Activated naive CD8-positive, alpha-beta T cell (primary cell): ENCODE results near the gene SYNE2.
"Not testable (repeated sequence)": the region's sequence is repeated elsewhere in the genome, so short reads cannot be mapped to it uniquely, and the experiment has no call there.

ENCODE experiments used
- H3K27ac Mint-ChIP-seq: one replicate; pipeline ENCODE4 v1.8.0; 2021; ENCODE audit warnings: mixed read lengths
- H3K27me3 Mint-ChIP-seq: one replicate; pipeline ENCODE4 v1.8.0; 2021; ENCODE audit warnings: mixed read lengths
- H3K36me3 Mint-ChIP-seq: one replicate; pipeline ENCODE4 v1.8.0; 2021; ENCODE audit warnings: mixed read lengths
- H3K4me1 Mint-ChIP-seq: one replicate; pipeline ENCODE4 v1.8.0; 2021; ENCODE audit warnings: low read depth, mixed read lengths
- H3K4me3 Mint-ChIP-seq: one replicate; pipeline ENCODE4 v1.8.0; 2021; ENCODE audit warnings: mild to moderate bottlenecking, mixed read lengths
- H3K9me3 Mint-ChIP-seq: one replicate; pipeline ENCODE4 v1.8.0; 2021; ENCODE audit warnings: low read depth, mixed read lengths

Gene SYNE2

GRCh38 chr14:63852817-63853731 lies at the start of gene SYNE2:
TSS of gene SYNE2 (plus strand) at chr14:63853004. CDS start at chr14:63909149, 56,145 bp downstream.
- Mint-ChIP-seq H3K36me3 (peaks cover 2% of the 10 kb centered on the region), H3K9me3 (no peaks in the 10 kb centered on the region), H3K4me1 (peaks cover 40% of the 10 kb centered on the region), H3K27me3 (no peaks in the 10 kb centered on the region), H3K27ac (peak within 1 kb of the TSS; percentile 83), H3K4me3 (peak within 1 kb of the TSS; percentile 95)

- H3K4me1 Mint-ChIP-seq, H3K4me3 Mint-ChIP-seq, H3K9me3 Mint-ChIP-seq, H3K27me3 Mint-ChIP-seq, H3K36me3 Mint-ChIP-seq, H3K27ac Mint-ChIP-seq: not testable (repeated sequence)
Measured at GRCh38 chr14:63803221-63803791, 49.5 kb upstream of the SYNE2 start.

GRCh38 chr14:63806064-63806463 lies 46.7 kb upstream of the SYNE2 start:
- not testable (repeated sequence) for H3K36me3 Mint-ChIP-seq, H3K27me3 Mint-ChIP-seq, H3K27ac Mint-ChIP-seq, H3K4me1 Mint-ChIP-seq, H3K4me3 Mint-ChIP-seq, H3K9me3 Mint-ChIP-seq

DNA sequence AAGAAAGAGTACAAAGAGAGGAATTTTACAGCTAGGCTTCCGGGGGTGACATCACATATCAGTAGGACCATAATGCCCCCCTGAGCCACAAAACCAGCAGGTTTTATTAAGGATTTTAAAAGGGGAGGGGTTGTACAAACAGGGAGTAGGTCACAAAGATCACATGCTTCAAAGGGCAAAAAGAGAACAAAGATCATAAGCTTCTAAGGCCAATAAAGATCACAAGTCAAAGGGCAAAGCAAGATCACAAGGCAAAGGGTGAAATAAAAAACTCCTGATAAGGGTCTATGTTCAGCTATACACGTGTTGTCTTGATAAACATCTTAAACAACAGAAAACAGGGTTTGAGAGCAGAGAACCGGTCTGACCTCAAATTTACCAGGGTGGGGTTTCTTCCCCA lies 41.1 kb upstream of the SYNE2 start:
- H3K27ac Mint-ChIP-seq, H3K27me3 Mint-ChIP-seq, H3K4me3 Mint-ChIP-seq, H3K36me3 Mint-ChIP-seq, H3K4me1 Mint-ChIP-seq: not testable (repeated sequence)
- peaks cover 12% of the 10 kb centered on the region for H3K9me3 Mint-ChIP-seq

- Mint-ChIP-seq H3K9me3 (no peaks in the 10 kb centered on the region), H3K4me3 (no peak overlapping the region), H3K36me3 (no peaks in the 10 kb centered on the region), H3K27me3 (no peaks in the 10 kb centered on the region), H3K4me1 (no peaks in the 10 kb centered on the region), H3K27ac (no peak overlapping the region)
Measured at GRCh38 chr14:63833728-63834127, 19.1 kb upstream of the SYNE2 start.

DNA sequence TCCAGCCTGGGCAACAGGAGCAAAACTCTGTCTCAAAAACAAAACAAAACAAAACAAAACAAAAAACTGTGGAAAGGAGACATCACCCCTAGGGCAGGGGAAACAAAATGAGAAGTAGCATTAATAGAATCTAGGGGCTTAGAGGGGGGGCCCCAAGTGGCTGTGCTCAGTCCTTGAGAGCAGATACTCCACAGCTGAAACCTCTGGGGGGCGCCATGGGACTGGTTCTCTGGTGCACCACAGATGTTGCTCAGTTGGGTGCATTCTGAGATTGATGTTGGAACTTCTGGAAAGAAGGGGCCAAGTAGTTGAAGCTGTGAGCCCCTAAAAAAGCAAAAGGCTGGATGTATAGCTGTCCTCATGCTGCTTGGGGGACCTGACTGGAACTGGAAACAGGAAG lies 11.8 kb upstream of the SYNE2 start:
- no peak overlapping the region for H3K27ac Mint-ChIP-seq
- no peaks in the 10 kb centered on the region for H3K27me3 Mint-ChIP-seq
- no peak overlapping the region for H3K4me3 Mint-ChIP-seq
- H3K36me3 Mint-ChIP-seq: peaks cover 3% of the 10 kb centered on the region
- H3K4me1 Mint-ChIP-seq: peaks cover 2% of the 10 kb centered on the region
- H3K9me3 Mint-ChIP-seq: peaks cover 5% of the 10 kb centered on the region

- H3K4me3 Mint-ChIP-seq: no peak overlapping the region
- peaks cover 3% of the 10 kb centered on the region for H3K36me3 Mint-ChIP-seq
- no peak overlapping the region for H3K27ac Mint-ChIP-seq
- H3K4me1 Mint-ChIP-seq: peaks cover 2% of the 10 kb centered on the region
- peaks cover 5% of the 10 kb centered on the region for H3K9me3 Mint-ChIP-seq
- no peaks in the 10 kb centered on the region for H3K27me3 Mint-ChIP-seq
Measured at GRCh38 chr14:63843796-63844195, 9.0 kb upstream of the SYNE2 start.

GRCh38 chr14:63848890-63849289 lies 3.9 kb upstream of the SYNE2 start:
- Mint-ChIP-seq H3K4me3 (no peak overlapping the region), H3K27me3 (no peaks in the 10 kb centered on the region), H3K9me3 (no peaks in the 10 kb centered on the region), H3K27ac (no peak overlapping the region), H3K4me1 (peaks cover 7% of the 10 kb centered on the region), H3K36me3 (no peaks in the 10 kb centered on the region)

- Mint-ChIP-seq H3K36me3 (no peaks in the 10 kb centered on the region), H3K9me3 (no peaks in the 10 kb centered on the region), H3K27me3 (no peaks in the 10 kb centered on the region), H3K4me1 (peaks cover 35% of the 10 kb centered on the region), H3K27ac (peak overlapping the region; percentile 61), H3K4me3 (peak overlapping the region; percentile 85)
Measured at GRCh38 chr14:63852271-63852816, 460 bp upstream of the SYNE2 start.

DNA sequence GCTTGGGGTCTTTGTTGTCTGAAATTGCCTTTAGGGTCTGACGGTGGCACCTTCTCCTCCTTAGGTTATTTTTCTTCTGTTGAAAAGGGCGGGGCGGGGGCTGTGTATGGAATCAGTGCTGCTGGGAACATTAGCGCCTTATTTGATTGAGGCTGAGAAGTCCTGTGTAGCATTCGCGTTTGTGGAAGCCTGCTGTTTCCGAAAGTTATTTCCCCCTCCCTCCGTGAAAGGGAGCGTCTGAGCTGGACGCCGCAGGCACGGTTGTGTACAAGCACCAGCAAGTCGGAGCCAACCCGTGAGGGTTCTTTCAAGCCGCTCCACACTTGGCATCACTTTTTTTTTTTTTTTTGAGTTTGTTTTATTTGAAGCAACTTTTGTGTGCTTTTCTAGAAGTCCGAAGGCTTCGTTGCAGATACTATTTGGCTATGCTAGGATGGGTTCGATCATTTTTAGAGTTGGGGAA lies 1.1 kb downstream of the SYNE2 start:
- H3K4me3 Mint-ChIP-seq: peak overlapping the region; percentile 95
- peaks cover 2% of the 10 kb centered on the region for H3K36me3 Mint-ChIP-seq
- H3K4me1 Mint-ChIP-seq: peaks cover 44% of the 10 kb centered on the region
- H3K27ac Mint-ChIP-seq: peak overlapping the region; percentile 83
- no peaks in the 10 kb centered on the region for H3K9me3 Mint-ChIP-seq
- no peaks in the 10 kb centered on the region for H3K27me3 Mint-ChIP-seq

GRCh38 chr14:63854330-63854729 lies 1.5 kb downstream of the SYNE2 start:
- Mint-ChIP-seq H3K9me3 (no peaks in the 10 kb centered on the region), H3K4me1 (peaks cover 47% of the 10 kb centered on the region), H3K27me3 (no peaks in the 10 kb centered on the region), H3K36me3 (peaks cover 2% of the 10 kb centered on the region), H3K27ac (peak overlapping the region; percentile 83), H3K4me3 (peak overlapping the region; percentile 95)

- Mint-ChIP-seq H3K4me3 (peak overlapping the region; percentile 48), H3K27me3 (no peaks in the 10 kb centered on the region), H3K9me3 (no peaks in the 10 kb centered on the region), H3K36me3 (peaks cover 2% of the 10 kb centered on the region), H3K4me1 (peaks cover 52% of the 10 kb centered on the region), H3K27ac (peak overlapping the region; percentile 56)
Measured at GRCh38 chr14:63855281-63855680, 2.5 kb downstream of the SYNE2 start.

GRCh38 chr14:63857466-63858030 lies 4.7 kb downstream of the SYNE2 start:
- Mint-ChIP-seq H3K27me3 (no peaks in the 10 kb centered on the region), H3K4me3 (peak overlapping the region; percentile 38), H3K9me3 (no peaks in the 10 kb centered on the region), H3K27ac (peak overlapping the region; percentile 81), H3K4me1 (peaks cover 62% of the 10 kb centered on the region), H3K36me3 (peaks cover 2% of the 10 kb centered on the region)

GRCh38 chr14:63860146-63860545 lies 7.3 kb downstream of the SYNE2 start:
- Mint-ChIP-seq H3K27me3 (no peaks in the 10 kb centered on the region), H3K4me1 (peaks cover 69% of the 10 kb centered on the region)

DNA sequence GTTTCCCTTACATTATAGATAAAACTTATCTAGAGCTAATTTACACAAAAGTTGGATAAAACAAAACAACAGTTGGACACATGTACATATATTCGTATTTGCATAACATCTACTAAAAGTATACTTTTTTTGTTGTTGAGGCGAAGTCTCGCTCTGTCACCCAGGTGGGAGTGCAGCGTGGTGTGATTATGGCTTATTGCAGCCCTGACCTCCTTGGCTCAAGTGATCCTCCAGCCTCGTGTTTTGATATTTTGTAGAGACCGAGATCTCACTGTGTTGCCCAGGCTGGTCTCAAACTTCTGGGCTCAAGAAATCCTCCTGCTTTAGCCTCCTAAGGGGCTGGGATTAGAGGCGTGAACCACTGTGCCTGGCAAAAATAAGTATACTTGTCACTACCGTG lies 9.4 kb downstream of the SYNE2 start:
- H3K36me3 Mint-ChIP-seq: peaks cover 6% of the 10 kb centered on the region
- no peak overlapping the region for H3K27ac Mint-ChIP-seq
- peaks cover 69% of the 10 kb centered on the region for H3K4me1 Mint-ChIP-seq
- H3K27me3 Mint-ChIP-seq: no peaks in the 10 kb centered on the region
- no peaks in the 10 kb centered on the region for H3K9me3 Mint-ChIP-seq
- no peak overlapping the region for H3K4me3 Mint-ChIP-seq

More at GRCh38 chr14:63860146-63860545, 7.3 kb downstream of the SYNE2 start:
- H3K4me3 Mint-ChIP-seq: no peak overlapping the region
- peaks cover 2% of the 10 kb centered on the region for H3K36me3 Mint-ChIP-seq
- H3K9me3 Mint-ChIP-seq: no peaks in the 10 kb centered on the region
- peak overlapping the region; percentile 76 for H3K27ac Mint-ChIP-seq
